ENCODE data around the gene PARL. TPM values are rescaled to one million over a fixed set of nuclear protein-coding genes. Genes with fewer than 3 reads are reported as not detected.

PARL gene
- total RNA-seq, 2 experiments from 2014 or later = 80.0 to 83.5 TPM

DNA sequence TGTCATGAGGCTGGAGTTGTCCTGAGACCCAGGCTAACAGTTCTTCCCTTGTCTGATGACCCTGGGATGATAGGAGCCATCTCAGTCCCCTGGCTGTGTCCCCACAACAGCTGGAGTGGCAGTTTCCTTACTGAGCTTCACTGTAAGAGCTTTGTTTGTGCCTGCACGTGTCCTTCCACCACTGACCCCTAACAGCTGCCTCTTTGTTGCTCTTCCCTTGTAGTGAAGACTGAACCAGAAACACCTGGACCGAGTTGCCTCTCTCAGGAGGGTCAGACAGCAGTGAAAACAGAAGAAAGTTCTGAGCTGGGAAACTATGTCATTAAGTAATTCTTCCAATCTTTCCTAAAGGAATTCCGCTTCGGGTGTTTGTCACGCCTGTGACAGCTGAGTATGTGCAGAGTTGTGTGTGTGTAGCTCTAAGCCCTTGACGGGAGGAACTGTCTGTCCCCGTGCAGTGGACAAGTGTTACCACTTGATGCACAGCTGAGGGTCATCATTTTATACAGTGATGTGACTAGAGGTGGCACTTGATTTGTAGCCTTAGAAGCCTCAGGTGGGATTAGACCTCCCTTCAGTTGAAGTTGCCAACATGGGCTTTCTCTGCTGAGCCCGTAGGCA lies 84.3 kb downstream of the PARL start:
- Mint-ChIP-seq H3K27ac (no peak overlapping the region), H3K27me3 (no peaks in the 10 kb centered on the region), H3K36me3 (ENCODE audit: low read depth) (peaks cover 63% of the 10 kb centered on the region), H3K4me1 (ENCODE audit: low read depth) (no peaks in the 10 kb centered on the region), H3K9me3 (no peaks in the 10 kb centered on the region), H3K4me3 (no peak overlapping the region)
- POLR2A ChIA-PET = interaction anchor here (0.6 kb wide), 1 partner anchor 356 kb away, joined by 3 read pairs; no protein-coding TSS in a partner anchor
- DNase-seq (no peak), ATAC-seq (no peak)
- intact Hi-C loops (cut with micrococcal nuclease) = no loop called here
- TF ChIP-seq, protein P1, sequence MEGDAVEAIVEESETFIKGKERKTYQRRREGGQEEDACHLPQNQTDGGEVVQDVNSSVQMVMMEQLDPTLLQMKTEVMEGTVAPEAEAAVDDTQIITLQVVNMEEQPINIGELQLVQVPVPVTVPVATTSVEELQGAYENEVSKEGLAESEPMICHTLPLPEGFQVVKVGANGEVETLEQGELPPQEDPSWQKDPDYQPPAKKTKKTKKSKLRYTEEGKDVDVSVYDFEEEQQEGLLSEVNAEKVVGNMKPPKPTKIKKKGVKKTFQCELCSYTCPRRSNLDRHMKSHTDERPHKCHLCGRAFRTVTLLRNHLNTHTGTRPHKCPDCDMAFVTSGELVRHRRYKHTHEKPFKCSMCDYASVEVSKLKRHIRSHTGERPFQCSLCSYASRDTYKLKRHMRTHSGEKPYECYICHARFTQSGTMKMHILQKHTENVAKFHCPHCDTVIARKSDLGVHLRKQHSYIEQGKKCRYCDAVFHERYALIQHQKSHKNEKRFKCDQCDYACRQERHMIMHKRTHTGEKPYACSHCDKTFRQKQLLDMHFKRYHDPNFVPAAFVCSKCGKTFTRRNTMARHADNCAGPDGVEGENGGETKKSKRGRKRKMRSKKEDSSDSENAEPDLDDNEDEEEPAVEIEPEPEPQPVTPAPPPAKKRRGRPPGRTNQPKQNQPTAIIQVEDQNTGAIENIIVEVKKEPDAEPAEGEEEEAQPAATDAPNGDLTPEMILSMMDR (IDR thresholded peaks at IDR 0.05) = no peak
- CTCF ChIA-PET = no interaction called here

DNA sequence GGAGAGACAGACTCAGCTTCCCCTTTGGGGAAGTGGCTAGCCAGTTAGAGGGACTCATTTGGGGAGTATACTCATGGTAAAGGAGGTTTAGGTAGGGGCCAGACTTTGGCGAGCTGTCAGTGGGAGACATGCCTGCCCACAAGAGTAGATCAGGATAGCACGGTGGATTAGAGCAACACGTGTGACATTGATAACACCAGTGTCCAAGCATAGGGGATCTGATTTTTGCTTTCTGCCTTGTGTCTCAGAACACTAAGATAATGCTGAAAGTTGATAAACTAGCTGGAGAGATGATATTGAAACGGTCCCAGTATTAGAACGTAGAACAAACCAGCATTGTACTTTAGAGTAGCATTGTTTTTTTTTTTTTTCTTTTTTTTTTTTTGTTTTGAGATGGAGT lies 85.2 kb downstream of the PARL start:
- no peaks in the 10 kb centered on the region for H3K4me1 Mint-ChIP-seq (ENCODE audit: low read depth)
- peaks cover 67% of the 10 kb centered on the region for H3K36me3 Mint-ChIP-seq (ENCODE audit: low read depth)
- ChIA-PET POLR2A (no interaction called here), CTCF (interaction anchor here (1.4 kb wide), 1 partner anchor 33 kb away, joined by 3 read pairs; no protein-coding TSS in a partner anchor)
- intact Hi-C loops (cut with micrococcal nuclease) = no loop called here
- TF ChIP-seq, protein P1 (IDR thresholded peaks at IDR 0.05) = no peak
- no peak for ATAC-seq
- DNase-seq = no peak
- no peak overlapping the region for H3K4me3 Mint-ChIP-seq
- no peaks in the 10 kb centered on the region for H3K9me3 Mint-ChIP-seq
- H3K27ac Mint-ChIP-seq = no peak overlapping the region
- no peaks in the 10 kb centered on the region for H3K27me3 Mint-ChIP-seq

DNA sequence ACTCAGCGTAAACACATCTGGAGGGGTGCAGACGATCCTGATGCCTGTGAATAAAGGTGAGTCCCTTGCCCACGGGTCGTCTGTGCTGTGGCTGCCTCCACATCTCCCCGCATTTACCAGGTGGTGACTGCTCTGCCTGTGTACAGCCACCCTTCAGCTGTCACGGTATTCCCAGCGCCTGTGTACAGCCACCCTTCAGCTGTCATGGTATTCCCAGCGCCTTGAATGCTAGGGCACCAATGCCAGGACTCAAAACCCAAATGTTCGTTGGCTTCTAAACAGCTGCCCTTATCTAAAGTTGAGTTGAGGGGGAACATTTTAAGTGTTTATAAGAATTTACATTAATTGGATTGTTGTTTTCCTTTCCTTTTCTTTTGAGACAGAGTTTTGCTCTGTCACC lies 86.7 kb downstream of the PARL start:
- DNase-seq (no peak), ATAC-seq (no peak)
- POLR2A ChIA-PET = no interaction called here
- Mint-ChIP-seq H3K4me3 (no peak overlapping the region), H3K27me3 (no peaks in the 10 kb centered on the region), H3K4me1 (ENCODE audit: low read depth) (no peaks in the 10 kb centered on the region), H3K27ac (no peak overlapping the region), H3K36me3 (ENCODE audit: low read depth) (peaks cover 66% of the 10 kb centered on the region), H3K9me3 (no peaks in the 10 kb centered on the region)
- intact Hi-C loops (cut with micrococcal nuclease) = no loop called here
- TF ChIP-seq, protein P1 (IDR thresholded peaks at IDR 0.05) = no peak
- CTCF ChIA-PET = interaction anchor here (1.4 kb wide), 1 partner anchor 32 kb away, joined by 3 read pairs; no protein-coding TSS in a partner anchor

DNA sequence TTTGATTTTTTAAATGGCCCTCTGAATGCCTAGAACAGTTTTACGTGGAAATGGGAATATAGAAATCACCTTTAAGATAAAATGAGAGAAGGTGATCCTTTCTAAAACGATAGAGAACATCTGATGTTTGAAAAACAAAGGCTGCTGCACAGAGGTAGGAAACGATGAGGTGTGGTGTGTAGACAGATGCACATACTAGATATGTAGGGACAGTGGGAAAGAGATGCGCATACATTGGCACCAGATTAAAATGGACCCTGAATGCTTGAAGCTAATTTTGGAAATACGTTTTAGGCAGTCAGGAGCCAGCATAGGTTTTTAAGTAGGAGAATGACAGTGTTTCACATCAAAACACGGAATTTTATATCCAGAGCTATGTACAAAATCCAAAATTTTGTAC lies 88.3 kb downstream of the PARL start:
- ChIA-PET POLR2A (interaction anchor here (0.6 kb wide), 1 partner anchor 126 kb away, joined by 3 read pairs; no protein-coding TSS in a partner anchor), CTCF (interaction anchor here (1.2 kb wide), 1 partner anchor 73 kb away, joined by 3 read pairs; no protein-coding TSS in a partner anchor)
- Mint-ChIP-seq H3K36me3 (ENCODE audit: low read depth) (peaks cover 61% of the 10 kb centered on the region), H3K9me3 (no peaks in the 10 kb centered on the region), H3K4me3 (no peak overlapping the region), H3K4me1 (ENCODE audit: low read depth) (no peaks in the 10 kb centered on the region), H3K27ac (no peak overlapping the region), H3K27me3 (no peaks in the 10 kb centered on the region)
- ATAC-seq (no peak), DNase-seq (no peak)
- TF ChIP-seq, protein P1 (IDR thresholded peaks at IDR 0.05) = no peak
- intact Hi-C loops (cut with micrococcal nuclease) = no loop called here

DNA sequence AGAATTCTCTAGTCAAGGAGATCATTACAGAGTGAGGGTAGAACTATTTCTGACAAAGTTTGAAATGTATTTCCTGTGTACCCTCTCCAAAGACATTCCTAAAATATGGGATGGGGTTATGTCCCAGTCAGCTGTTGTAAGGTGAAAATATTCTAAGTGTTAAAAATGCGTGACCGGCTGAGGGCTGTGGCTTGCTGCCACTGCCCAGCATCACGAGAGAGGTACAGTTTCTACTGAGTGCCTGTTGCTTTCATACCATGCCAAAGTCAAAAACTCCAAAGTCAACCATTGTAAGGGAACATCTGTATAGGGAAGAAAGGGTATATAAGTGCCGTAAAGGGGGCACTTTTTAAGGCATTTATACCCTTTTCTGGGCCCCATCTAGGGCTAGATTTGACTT lies 90.2 kb downstream of the PARL start:
- intact Hi-C loops (cut with micrococcal nuclease) = no loop called here

More for the DNA sequence above, 90.2 kb downstream of the PARL start:
- DNase-seq (no peak), ATAC-seq (no peak)
- H3K27ac Mint-ChIP-seq = no peak overlapping the region
- H3K36me3 Mint-ChIP-seq (ENCODE audit: low read depth) = peaks cover 64% of the 10 kb centered on the region
- no peak overlapping the region for H3K4me3 Mint-ChIP-seq
- TF ChIP-seq, protein P1 (IDR thresholded peaks at IDR 0.05) = no peak
- H3K27me3 Mint-ChIP-seq = no peaks in the 10 kb centered on the region
- no peaks in the 10 kb centered on the region for H3K9me3 Mint-ChIP-seq
- CTCF ChIA-PET = interaction anchor here (0.8 kb wide), 1 partner anchor 91 kb away, joined by 3 read pairs; no protein-coding TSS in a partner anchor
- H3K4me1 Mint-ChIP-seq (ENCODE audit: low read depth) = no peaks in the 10 kb centered on the region
- POLR2A ChIA-PET = no interaction called here

All from activated CD8-positive, alpha-beta T cell treated with anti-CD3 and anti-CD28 coated beads for 36 hours (primary cell).